HG02840 (cell line): ENCODE data around the gene IL10.
A peak's percentile ranks its signal among the peaks of the same experiment; 100 is the strongest.

Experiments used
- ATAC-seq: cut with Tn5 transposase; IDR thresholded peaks from one replicate; pipeline ENCODE4 v1.9.1; 2021; ENCODE audit warnings: mild to moderate bottlenecking, moderate library complexity, moderate number of reproducible peaks; ENCODE audit not compliant: unreplicated experiment, low FRiP score

IL10 gene

DNA sequence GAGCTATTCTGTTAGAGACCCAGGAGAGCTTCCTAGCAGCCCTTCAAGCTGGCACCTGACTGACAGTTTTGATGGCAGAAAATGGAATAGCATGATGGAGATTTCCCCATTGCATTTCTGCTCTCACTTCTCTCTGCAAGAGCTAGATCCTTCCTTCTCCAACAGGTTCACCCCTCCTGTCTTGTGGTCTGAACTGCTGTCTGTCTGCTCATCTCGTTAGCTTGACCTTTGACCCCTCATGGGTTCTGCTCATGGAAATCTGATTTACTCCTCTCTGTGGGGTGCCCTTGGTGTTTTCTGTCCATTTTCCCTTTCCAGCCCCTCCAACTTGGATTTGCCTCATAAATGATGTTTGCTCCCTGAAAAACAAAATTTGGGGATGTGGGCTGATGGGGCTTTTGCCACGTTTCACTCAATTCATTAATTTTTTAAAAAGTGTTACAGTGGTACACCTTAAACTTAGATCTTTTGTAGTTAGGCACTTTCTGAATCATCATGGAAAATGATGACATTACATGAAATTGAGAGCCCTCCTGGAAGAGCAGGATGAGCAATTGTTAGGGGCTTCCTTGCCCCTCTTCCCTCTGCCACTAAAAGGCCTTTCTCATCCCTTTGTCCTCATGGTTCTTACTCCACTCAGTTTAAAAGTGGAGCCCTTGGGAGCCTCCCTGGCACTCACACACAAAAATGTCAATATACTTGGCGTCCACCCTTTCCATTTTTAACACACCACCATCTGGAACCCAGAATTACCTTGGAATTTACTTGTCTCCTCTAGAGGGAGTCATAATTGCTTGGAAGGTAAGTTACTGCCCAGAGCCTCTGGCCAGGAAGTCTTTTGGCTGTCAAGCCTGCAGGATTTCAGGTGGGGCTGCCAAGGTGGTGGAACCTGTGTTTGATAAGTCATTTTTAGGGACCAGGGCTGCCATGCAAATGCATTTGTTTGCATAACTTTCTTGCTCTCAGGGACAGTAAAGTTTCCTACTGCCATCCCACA is 33.6 kb downstream of the IL10 start:
- ATAC-seq = peak; percentile 5

- no peak for ATAC-seq
Observed at GRCh38 chr1:206737729-206738201, 34.5 kb downstream of the IL10 start.

DNA sequence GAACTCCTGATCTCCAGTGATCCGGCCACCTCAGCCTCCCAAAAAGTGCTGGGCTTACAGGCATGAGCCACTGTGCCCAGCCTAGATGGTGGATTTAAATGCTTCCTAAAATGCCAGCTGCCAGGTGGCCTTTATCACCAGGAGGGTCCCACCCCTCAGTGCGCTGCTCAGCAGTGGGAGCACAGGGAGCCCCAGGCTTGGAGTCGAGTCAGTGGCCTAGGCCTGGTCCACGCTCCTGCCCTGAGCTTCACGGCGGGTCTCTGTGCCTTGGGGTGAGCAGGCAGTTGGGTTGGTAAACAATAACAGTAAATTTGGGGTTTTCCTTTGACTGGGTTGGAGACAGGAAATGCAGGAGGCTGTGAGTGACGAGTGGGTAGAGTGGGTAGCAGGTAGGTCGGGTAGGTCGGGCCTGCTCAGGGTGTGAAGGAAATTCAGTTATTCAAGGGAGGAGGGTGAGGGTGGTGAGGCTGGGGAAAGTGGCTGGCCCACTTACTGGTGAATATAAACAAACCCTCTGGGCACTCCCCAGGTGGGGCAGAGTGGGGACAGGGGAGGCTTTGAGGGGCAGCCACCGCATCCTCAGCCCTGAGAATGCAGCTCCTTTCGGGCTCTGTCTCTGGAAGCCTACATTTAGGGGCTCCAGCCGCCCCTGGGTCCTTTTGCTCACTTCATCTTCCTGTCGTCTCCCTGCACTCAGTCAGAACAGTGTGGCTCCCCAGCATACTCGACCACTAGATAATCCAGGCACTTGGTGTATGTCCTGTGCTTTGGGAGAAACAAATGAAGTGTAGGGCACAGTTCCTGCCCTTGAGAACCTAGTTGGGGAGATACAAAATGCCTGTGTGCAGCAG is 35.2 kb downstream of the IL10 start:
- no peak for ATAC-seq

- ATAC-seq = no peak
Observed at GRCh38 chr1:206735553-206736031, 36.7 kb downstream of the IL10 start.

DNA sequence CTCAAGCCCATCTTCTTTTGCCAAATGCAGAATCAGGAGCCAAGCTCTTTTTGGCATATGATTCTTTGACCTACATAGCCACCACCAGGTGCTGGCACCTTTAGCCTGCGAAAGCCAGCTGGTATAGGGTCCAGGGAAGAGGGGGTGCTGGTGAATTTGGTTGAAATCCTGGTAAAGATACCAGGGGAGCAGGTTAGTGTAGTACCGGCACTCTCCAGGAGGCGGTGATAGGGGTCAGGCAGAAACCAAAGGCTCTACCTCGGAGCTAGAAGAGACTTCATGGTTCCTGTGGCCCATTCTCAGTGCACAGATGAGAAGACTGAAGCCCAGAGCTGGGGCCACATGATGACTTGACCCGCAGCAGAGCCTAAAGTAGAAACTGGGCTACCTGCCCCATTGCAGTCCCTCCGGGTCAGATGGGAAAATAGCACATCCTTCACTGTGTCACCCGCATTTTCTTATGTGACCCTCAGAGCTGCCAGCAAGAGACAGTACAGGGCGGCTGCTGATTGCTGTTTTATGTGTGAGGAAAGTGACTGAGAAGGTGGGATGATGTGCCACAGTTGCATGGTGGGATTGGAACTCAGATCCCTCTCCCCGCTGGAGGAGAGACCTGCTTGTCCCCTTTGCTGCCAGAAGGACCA is 37.7 kb downstream of the IL10 start:
- no peak for ATAC-seq

DNA sequence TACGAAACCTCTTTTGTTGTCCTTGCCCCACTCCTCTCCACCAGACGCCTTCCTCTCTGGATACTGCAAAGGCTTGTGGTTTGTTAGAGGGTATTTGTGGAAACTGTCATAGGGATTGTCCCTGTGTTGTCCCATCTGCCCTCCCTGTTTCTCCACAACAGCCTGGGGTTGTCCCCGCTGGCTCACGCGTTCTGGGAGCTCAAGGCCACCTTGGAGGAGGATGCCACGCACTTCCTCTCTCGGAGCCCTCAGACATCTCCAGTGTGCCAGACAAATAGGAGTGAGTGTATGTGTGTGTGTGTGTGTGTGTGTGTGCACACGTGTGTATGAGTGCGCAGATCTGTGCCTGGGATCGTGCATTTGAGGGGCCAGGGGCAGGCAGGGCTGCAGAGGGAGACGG is 39.3 kb downstream of the IL10 start:
- ATAC-seq = no peak

- ATAC-seq = no peak
Observed at GRCh38 chr1:206732508-206732907, 39.8 kb downstream of the IL10 start.

GRCh38 chr1:206729507-206729906 is 42.8 kb downstream of the IL10 start:
- ATAC-seq = no peak

DNA sequence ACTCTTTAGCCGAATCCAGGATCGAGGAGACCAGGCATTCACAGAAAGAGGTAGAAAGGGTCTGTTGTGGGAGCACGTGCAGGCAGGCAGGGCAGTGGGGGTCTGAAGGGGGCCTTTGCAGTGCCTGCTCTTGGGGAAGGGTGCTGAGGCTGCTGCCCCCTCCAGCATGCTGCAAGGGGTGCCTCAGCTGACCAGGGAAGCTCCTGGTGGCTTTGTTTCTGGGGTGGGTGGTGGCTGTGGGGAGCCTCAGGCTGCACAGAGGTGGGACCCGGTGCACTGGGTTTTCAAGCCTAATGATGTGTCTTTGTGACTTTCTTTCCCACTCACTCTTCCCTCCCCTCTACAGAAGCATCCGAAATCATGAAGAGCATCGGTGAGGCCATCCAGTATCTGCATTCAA is 43.2 kb downstream of the IL10 start:
- no peak for ATAC-seq

- no peak for ATAC-seq
Observed at GRCh38 chr1:206728697-206728987, 43.7 kb downstream of the IL10 start.

- ATAC-seq = no peak
Observed at GRCh38 chr1:206727981-206728696, 44.2 kb downstream of the IL10 start.

GRCh38 chr1:206725109-206725963 is 47.0 kb downstream of the IL10 start:
- no peak for ATAC-seq

DNA sequence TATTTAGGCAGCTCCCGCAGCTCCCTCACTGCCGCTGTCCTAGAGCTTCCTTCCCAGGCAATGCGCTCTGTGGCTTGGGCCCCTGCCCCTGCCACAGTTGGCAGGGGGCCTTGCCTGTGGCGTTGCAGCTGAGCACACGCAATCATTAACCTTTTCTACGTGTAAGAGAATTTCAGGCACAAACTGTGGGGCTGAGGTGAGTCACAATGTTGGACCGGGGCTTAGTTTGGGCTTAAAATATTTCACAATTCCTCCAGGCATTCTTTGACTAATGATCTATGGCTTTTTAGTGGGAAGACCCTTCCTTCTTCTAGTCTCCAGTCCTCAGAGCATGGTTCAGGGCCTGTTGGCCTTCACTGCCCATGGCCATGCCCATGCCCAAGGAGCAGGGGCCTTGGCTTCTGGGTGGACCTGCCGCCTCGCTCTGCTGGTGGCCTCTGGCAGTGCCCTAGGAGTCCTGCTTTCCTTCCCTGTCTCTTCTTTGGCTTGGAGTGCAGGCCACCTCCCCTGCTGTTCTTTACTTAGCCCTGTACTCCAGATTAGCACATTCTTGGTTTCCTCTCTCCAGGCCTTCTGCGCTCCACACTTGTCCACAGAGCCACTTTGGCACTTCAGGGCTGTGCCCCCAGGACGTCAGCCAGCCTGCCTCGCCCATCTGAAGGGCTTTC is 48.4 kb downstream of the IL10 start:
- ATAC-seq = no peak

DNA sequence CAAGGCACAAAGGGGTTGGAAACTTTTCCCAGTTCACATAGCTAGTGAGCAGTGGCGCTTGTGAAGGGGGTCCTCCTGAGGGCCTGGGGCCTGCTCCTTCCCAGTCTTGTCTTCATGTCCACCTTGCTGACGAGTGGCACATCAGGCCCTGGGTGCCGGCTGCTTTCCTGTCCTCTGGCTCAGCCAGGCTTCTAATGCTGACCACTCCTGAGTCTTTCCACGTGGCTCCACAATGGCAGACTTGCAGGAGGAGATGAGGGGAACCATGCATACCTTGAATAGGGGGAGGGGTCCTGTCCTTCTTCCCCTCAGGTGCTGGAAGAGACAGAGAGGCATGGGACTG is 48.9 kb downstream of the IL10 start:
- ATAC-seq = no peak

- ATAC-seq = no peak
Observed at GRCh38 chr1:206722751-206723461, 49.4 kb downstream of the IL10 start.

DNA sequence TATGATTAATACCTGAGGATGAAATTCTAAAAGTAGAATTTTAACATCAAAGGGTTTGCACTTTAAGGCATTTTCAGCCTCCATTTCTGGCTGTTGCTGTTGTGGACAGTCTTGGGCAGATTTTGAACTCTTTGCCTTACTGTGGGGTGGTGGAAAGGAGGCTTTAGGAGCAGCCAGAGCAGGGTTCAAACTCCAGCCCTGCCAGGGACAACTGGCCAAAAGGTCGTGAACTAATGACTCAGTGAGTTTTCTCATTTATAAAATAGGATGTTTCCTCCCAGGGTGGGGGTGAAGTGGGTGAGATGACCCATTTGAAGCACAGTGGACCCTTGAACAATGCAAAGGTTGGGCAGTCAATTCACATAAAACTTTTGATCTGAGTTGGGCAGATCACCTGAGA is 50.8 kb downstream of the IL10 start:
- no peak for ATAC-seq

DNA sequence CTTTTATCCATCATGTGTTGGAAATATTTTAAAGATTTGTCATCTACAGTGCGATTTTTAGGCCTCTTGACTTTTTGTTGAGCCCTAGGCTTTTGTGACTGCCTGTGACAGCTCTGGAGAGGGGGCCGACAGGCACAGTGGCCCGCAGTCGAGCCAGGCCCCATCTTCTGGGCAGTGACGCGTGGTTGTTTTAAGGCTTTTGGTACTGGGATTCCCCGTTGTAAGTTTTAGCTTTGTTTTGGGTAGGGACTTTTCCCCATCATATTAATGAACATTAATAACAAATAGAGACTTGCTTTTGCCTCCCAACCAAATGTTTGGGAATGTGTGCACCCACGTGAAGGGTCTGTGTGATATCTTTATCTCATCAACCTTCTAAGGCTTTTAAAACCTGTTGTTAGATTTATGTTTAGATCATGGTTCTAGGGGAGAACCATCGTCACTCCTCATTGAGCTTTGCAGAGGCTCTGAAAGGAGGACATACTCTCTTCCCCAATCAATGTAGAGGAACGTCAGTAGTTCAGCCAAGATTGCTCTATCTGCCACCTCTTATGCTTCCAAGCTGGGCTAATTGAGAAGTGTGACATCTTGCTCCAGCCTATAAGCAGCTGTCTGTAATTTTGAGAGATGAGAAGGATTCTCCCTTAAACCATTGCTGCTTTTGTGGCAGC is 53.0 kb downstream of the IL10 start:
- ATAC-seq = no peak

- no peak for ATAC-seq
Observed at GRCh38 chr1:206717674-206717989, 54.7 kb downstream of the IL10 start.
